Measurements from ENCODE around the gene WDR77.

- TF ChIP-seq CTCF (IDR thresholded peaks at IDR 0.05; ENCODE audit: low read length) (no peak), EZH2 (IDR thresholded peaks at IDR 0.05; ENCODE audit: borderline replicate concordance, low read length) (no peak)
Measured at GRCh38 chr1:111474521-111474920, 25.5 kb upstream of the WDR77 start.
